Neural progenitor cell (in vitro differentiated cells): ENCODE results near the gene ABCC1. TPM values are rescaled to one million over a fixed set of nuclear protein-coding genes. Genes with fewer than 3 reads are reported as not detected.

Source experiments
- DNase-seq: peaks from one replicate; pipeline ENCODE4 v3.0.0-alpha.2; 2016; ENCODE audit warnings: low spot score
- H2AFZ ChIP-seq: fragments of 200-600 bp; sonication (generic); replicated peaks from 2 replicates; pipeline ENCODE4 v1.6.1; 2016; ENCODE audit warnings: antibody characterized with exemption
- H3F3A ChIP-seq: fragments of 200-600 bp; sonication (generic); 2 replicates; pipeline ENCODE4 v1.6.1; 2016; ENCODE audit warnings: antibody characterized with exemption, low read depth
- H3K27ac ChIP-seq: fragments of 200-600 bp; sonication (generic); 2 replicates; pipeline ENCODE4 v1.5.1; 2016; ENCODE audit warnings: mild to moderate bottlenecking
- H3K27me3 ChIP-seq: fragments of 200-600 bp; sonication (generic); 2 replicates; pipeline ENCODE4 v1.6.1; 2016; ENCODE audit warnings: mild to moderate bottlenecking, moderate library complexity
- H3K36me3 ChIP-seq: fragments of 200-600 bp; sonication (generic); 2 replicates; pipeline ENCODE4 v1.5.1; 2016
- H3K4me1 ChIP-seq: fragments of 200-600 bp; sonication (generic); 2 replicates; pipeline ENCODE4 v1.6.1; 2016; ENCODE audit warnings: mixed run types
- H3K4me2 ChIP-seq: fragments of 200-600 bp; sonication (generic); 2 replicates; pipeline ENCODE4 v1.6.1; 2016
- H3K4me3 ChIP-seq: fragments of 200-600 bp; sonication (generic); 2 replicates; pipeline ENCODE4 v1.5.1; 2016
- H3K79me2 ChIP-seq: fragments of 200-600 bp; sonication (generic); 2 replicates; pipeline ENCODE4 v1.6.1; 2016; ENCODE audit warnings: low read depth
- H3K9ac ChIP-seq: fragments of 200-600 bp; sonication (generic); 2 replicates; pipeline ENCODE4 v1.6.1; 2016
- H3K9me3 ChIP-seq: fragments of 200-600 bp; sonication (generic); 2 replicates; pipeline ENCODE4 v1.5.1; 2016; ENCODE audit warnings: low read depth
- H4K20me1 ChIP-seq: fragments of 200-600 bp; sonication (generic); 2 replicates; pipeline ENCODE4 v1.6.1; 2016; ENCODE audit warnings: low read depth
- H3K27ac Mint-ChIP-seq: 3 replicates; pipeline ENCODE4 v1.8.0; 2021; ENCODE audit warnings: mixed read lengths
- H3K27me3 Mint-ChIP-seq: 2 replicates; pipeline ENCODE4 v1.8.0; 2022; ENCODE audit warnings: low read depth, mild to moderate bottlenecking, inconsistent platforms, moderate library complexity, mixed read lengths; ENCODE audit not compliant: insufficient read depth
- H3K36me3 Mint-ChIP-seq: 3 replicates; pipeline ENCODE4 v1.8.0; 2021; ENCODE audit warnings: mixed read lengths
- H3K4me1 Mint-ChIP-seq: 3 replicates; pipeline ENCODE4 v1.8.0; 2021; ENCODE audit warnings: mixed read lengths
- H3K4me3 Mint-ChIP-seq: 3 replicates; pipeline ENCODE4 v1.8.0; 2021; ENCODE audit warnings: mild to moderate bottlenecking, moderate library complexity, mixed read lengths
- H3K9me3 Mint-ChIP-seq: 3 replicates; pipeline ENCODE4 v1.8.0; 2020; ENCODE audit warnings: mixed read lengths
- CTCF ChIP-seq: fragments of 200-600 bp; sonication (generic); IDR thresholded peaks from 2 replicates; pipeline ENCODE4 v1.5.1; 2017; ENCODE audit warnings: antibody characterized with exemption, mild to moderate bottlenecking
- EZH2 ChIP-seq: fragments of 200-600 bp; sonication (generic); IDR thresholded peaks from 2 replicates; pipeline ENCODE4 v1.6.1; 2017; ENCODE audit warnings: antibody characterized with exemption, mild to moderate bottlenecking, moderate library complexity
- EZH2phosphoT487 ChIP-seq: fragments of 200-600 bp; sonication (generic); IDR thresholded peaks from 2 replicates; pipeline ENCODE4 v1.6.1; 2017; ENCODE audit warnings: antibody characterized with exemption
- total RNA-seq: library from RNA; depleted of rRNA; stranded (reverse); fragments of >200 nt; gene quantifications from 2 replicates; pipeline ENCODE4 v1.2.3, GENCODE V29; 2015; ENCODE audit warnings: low replicate concordance

The ABCC1 gene
- total RNA-seq, 1 donor from 2014 or later, result 17.5 TPM

GRCh38 chr16:16059160-16059559 lies 109.7 kb downstream of the ABCC1 start:
- TF ChIP-seq EZH2, result no peak
- no peak for TF ChIP-seq EZH2phosphoT487
- no peak for TF ChIP-seq CTCF
- DNase-seq, result no peak
- H3K9me3 ChIP-seq, result no peaks in the 10 kb centered on the region

DNA sequence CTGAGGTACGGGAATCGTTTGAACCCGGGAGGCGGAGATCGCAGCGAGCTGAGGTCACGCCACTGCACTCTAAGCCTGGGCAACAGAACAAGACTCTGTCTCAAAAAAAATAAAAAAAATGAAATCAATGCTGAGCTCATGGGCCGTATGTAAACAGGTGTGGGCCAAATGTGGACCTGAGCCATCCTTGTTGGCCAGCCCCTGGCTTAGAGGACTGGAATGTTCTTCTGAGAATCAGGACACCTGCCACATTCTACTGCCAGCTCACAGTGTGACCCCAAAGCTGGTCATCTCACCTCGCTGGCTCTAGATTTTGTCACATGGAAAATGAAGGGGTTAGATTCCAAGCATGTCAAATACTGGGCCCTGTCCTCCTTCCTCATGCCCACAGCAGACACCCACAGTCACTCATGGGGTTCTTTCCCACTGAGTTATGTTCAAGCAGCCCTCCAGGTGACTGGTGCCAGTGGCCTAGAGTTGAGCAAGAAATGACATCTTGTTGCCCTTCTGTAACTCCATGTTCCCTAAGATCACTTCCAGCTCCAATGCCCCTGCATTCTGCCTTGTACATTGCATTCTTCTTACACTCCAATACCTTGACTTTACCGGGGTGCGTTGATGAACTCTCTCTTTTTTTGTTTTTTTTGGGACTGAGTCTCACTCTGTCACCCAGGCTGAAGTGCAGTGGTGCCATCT lies 110.6 kb downstream of the ABCC1 start:
- H3K4me3 Mint-ChIP-seq, result no peak overlapping the region
- peaks cover 3% of the 10 kb centered on the region for H3K36me3 Mint-ChIP-seq
- H3K4me1 Mint-ChIP-seq, result no peaks in the 10 kb centered on the region
- H3K27ac Mint-ChIP-seq, result no peak overlapping the region
- Histone ChIP-seq H3K4me2 (no peak overlapping the region), H2AFZ (no peak overlapping the region), H4K20me1 (peaks cover 3% of the 10 kb centered on the region), H3K4me1 (no peaks in the 10 kb centered on the region), H3K79me2 (no peaks in the 10 kb centered on the region), H3K4me3 (no peak overlapping the region), H3K36me3 (no peaks in the 10 kb centered on the region), H3K9me3 (no peaks in the 10 kb centered on the region), H3F3A (no peaks in the 10 kb centered on the region), H3K9ac (no peak overlapping the region), H3K27me3 (no peaks in the 10 kb centered on the region), H3K27ac (no peak overlapping the region)
- no peaks in the 10 kb centered on the region for H3K9me3 Mint-ChIP-seq
- no peak for DNase-seq
- no peak for TF ChIP-seq EZH2phosphoT487
- TF ChIP-seq EZH2, result no peak
- no peak for TF ChIP-seq CTCF
- H3K27me3 Mint-ChIP-seq, result no peaks in the 10 kb centered on the region

More at GRCh38 chr16:16059160-16059559, 109.7 kb downstream of the ABCC1 start:
- no peaks in the 10 kb centered on the region for H3K27me3 ChIP-seq
- no peak overlapping the region for H3K27ac ChIP-seq
- H3K9me3 Mint-ChIP-seq, result no peaks in the 10 kb centered on the region
- peaks cover 3% of the 10 kb centered on the region for H4K20me1 ChIP-seq
- peaks cover 5% of the 10 kb centered on the region for H3K36me3 Mint-ChIP-seq
- no peaks in the 10 kb centered on the region for H3K27me3 Mint-ChIP-seq
- no peaks in the 10 kb centered on the region for H3K4me1 ChIP-seq
- H3F3A ChIP-seq, result no peaks in the 10 kb centered on the region
- no peak overlapping the region for H3K27ac Mint-ChIP-seq
- no peak overlapping the region for H3K4me2 ChIP-seq
- no peaks in the 10 kb centered on the region for H3K4me1 Mint-ChIP-seq
- H3K79me2 ChIP-seq, result no peaks in the 10 kb centered on the region
- no peaks in the 10 kb centered on the region for H3K36me3 ChIP-seq
- no peak overlapping the region for H3K4me3 ChIP-seq
- no peak overlapping the region for H3K4me3 Mint-ChIP-seq
- no peak overlapping the region for H2AFZ ChIP-seq
- H3K9ac ChIP-seq, result no peak overlapping the region

DNA sequence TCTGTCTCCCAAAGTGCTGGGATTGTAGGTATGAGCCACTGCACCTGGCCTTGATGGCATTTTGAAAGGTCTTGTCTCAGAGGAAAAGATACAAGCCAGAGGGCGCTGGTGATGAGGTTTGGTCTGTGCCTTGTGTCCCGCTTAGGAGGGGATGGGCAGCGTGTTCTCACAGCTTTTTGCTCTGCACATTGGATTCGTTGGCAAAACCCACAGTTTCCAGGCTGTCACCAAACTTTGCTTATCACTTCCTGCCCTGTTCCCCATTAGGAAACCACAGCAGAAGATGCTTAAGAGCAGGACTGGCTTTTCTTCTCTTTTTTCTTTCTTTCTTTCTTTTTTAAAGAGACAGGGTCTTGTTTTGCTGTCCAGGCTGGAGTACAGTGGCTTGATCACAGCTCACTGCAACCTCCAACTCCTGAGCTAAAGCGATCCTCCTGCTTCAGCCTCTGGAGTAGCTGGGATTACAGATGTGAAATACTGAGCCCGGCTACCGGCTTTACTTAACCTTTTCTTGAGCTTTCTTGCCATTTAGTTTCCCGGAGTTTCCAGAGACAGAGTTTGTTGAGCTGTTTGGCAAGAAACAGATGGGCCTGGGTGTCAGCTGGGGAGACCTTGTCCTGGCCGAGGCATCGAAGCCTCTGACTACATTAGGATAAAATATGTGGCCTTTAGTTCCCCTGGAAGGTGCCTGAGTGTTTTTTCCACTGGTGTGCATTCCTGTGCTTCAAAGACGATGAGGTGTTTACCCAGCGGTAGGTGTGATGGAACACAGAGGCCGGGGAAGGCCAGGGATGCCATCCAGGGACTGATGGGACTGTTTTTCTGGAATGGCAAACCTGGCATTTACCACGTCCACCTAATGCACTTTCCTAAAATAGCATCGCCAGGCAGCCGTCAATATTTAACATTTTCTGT lies 112.9 kb downstream of the ABCC1 start:
- Mint-ChIP-seq H3K27ac (no peak overlapping the region), H3K36me3 (no peaks in the 10 kb centered on the region), H3K27me3 (no peaks in the 10 kb centered on the region), H3K4me1 (no peaks in the 10 kb centered on the region), H3K9me3 (no peaks in the 10 kb centered on the region), H3K4me3 (no peak overlapping the region)
- Histone ChIP-seq H3K9me3 (no peaks in the 10 kb centered on the region), H3K4me1 (no peaks in the 10 kb centered on the region), H3K27me3 (no peaks in the 10 kb centered on the region), H3K79me2 (no peaks in the 10 kb centered on the region), H3K27ac (no peak overlapping the region), H3K36me3 (no peaks in the 10 kb centered on the region), H3K4me2 (no peak overlapping the region), H3K4me3 (no peak overlapping the region), H3F3A (no peaks in the 10 kb centered on the region), H3K9ac (no peak overlapping the region), H2AFZ (no peak overlapping the region), H4K20me1 (peaks cover 3% of the 10 kb centered on the region)
- TF ChIP-seq CTCF (peak; percentile 11), EZH2 (no peak), EZH2phosphoT487 (no peak)
- DNase-seq, result peak; percentile 11
